Gastroesophageal sphincter (tissue), 3 donors: ENCODE measurements around the gene PRKACA.

ENCODE experiments used
- CTCF ChIP-seq, 4 experiments: fragments of 200-600 bp in 2 of 4; fragments of 450-650 bp in 2 of 4; sonication (generic) in 1 of 4; IDR thresholded peaks; one replicate each; pipeline ENCODE4 v1.5.1; 2017 to 2019; ENCODE audit warnings: antibody characterized with exemption in 4 of 4, mild to moderate bottlenecking in 2 of 4, moderate library complexity in 2 of 4
- POLR2A ChIP-seq, 2 donors: fragments of 450-650 bp; IDR thresholded peaks; one replicate each; pipeline ENCODE4 v1.6.1; 2017; ENCODE audit warnings: antibody characterized with exemption in 2 of 2, mild to moderate bottlenecking in 2 of 2, moderate library complexity in 1 of 2
- POLR2AphosphoS5 ChIP-seq: sonication (generic); formaldehyde crosslinking; IDR thresholded peaks from one replicate; pipeline ENCODE4 v1.6.1; 2017; ENCODE audit warnings: antibody characterized with exemption

- no peak for TF ChIP-seq CTCF (IDR thresholded peaks at IDR 0.05)
- TF ChIP-seq POLR2AphosphoS5, result no peak
- no peak for TF ChIP-seq POLR2A (IDR thresholded peaks at IDR 0.05)
Measured at GRCh38 chr19:14078411-14078810, 39.2 kb downstream of the PRKACA start.
